T1000 (cell line): Measurements from ENCODE around the gene SIRT3.
"Not testable (repeated sequence)": the region's sequence is repeated elsewhere in the genome, so short reads cannot be mapped to it uniquely, and the experiment has no call there.

Experiments
- DNase-seq: peaks from one replicate; lab custom pipeline; 2025; ENCODE audit warnings: mixed read lengths; lab: John Stamatoyannopoulos, UW

Gene SIRT3

DNA sequence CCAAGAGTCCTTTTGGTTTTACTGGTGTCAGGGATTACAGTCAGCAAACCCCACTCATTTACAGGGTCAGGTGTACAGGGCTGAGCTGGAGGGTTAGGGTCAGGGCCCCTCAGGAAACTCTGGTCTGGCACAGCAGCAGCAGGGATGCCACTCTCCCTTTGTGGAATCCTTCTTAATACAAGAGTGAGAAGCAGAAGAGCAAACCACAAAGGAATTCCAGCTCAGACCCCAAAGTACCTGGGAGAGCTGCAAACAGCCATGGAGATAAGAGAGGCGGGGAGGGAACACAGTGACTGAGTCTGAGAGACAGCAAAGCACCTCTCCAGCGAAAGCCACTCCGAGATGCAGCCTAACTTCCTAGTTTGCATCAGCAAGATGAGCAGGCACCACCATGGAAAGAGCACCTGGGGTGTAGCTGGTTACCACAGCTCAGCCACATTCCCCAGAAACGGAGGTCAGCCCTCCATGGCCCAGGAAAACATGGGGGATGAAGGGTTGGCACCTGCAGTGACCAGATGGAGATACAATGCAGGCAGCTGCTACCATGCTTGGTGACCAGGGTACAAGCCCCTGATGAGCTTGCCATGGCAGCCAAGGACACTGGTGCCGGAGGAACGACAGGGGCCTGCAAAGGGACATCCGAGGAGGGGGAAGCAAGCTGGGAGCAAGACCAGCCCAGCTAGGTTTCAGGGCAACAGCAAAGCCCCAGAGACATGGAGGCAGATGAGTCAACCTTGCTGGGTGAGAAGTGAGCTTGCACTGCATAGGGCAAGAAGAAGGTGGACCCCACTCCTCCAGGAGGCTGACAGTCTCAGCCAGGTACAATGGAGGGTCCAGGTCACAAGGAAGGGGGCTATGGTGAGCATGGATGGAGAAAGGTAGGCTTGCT lies 32.8 kb downstream of the SIRT3 start:
- DNase-seq, result no peak

- DNase-seq, result no peak
These were observed 33.7 kb downstream of the SIRT3 start for GRCh38 chr11:202490-202889.

DNA sequence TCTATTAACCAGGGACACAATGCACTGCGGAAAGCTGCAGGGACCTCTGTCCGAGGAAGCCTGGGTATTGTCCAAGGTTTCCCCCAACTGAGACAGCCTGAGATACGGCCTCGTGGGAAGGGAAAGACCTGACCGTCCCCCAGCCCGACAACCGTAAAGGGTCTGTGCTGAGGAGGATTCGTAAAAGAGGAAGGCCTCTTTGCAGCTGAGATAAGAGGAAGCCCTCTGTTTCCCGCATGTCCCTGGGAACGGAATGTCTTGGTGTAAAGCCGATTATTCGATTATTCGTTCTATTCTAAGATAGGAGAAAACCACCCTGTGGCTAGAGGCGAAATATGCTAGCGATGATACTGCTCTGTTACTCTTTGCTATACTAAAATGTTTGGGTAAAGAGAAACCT lies 34.2 kb downstream of the SIRT3 start:
- no peak for DNase-seq

DNA sequence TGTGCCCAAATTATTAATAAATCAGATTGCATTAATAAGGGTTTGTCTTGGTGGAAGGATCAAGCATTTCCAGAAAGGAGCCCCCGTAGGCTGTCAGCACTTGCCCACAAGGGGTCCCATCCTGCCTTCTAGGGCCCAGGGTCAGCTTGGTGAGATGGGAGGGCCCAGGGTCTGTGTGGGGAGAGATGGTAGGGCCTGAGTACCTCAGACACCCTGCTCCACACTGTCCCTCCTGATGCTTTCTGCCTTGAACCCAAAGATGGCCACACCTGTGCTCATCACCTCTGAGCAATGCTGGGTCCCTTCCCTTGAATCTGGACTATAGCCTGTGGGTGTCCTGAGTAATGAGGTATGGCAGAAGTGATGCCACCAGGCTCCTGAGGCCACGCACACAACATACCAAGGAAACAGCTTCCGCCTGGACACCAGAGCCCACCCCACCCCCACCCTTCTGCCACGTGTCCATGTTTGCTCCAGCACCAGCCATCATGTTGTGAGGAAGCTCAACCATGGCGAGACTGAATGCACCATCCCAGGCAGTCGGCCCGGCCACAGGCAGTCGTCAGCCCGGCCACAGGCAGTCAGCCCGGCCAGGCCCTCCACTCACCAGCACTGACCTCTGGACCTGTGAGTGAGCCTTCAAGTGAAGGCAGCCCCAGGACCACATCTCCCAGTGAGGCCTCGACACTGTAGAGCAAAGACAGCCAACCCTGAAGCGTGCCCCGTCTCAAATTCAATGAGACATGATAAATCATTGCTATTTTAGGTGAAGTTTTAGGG lies 35.7 kb downstream of the SIRT3 start:
- no peak for DNase-seq

GRCh38 chr11:199782-200181 lies 36.4 kb downstream of the SIRT3 start:
- DNase-seq, result no peak

DNA sequence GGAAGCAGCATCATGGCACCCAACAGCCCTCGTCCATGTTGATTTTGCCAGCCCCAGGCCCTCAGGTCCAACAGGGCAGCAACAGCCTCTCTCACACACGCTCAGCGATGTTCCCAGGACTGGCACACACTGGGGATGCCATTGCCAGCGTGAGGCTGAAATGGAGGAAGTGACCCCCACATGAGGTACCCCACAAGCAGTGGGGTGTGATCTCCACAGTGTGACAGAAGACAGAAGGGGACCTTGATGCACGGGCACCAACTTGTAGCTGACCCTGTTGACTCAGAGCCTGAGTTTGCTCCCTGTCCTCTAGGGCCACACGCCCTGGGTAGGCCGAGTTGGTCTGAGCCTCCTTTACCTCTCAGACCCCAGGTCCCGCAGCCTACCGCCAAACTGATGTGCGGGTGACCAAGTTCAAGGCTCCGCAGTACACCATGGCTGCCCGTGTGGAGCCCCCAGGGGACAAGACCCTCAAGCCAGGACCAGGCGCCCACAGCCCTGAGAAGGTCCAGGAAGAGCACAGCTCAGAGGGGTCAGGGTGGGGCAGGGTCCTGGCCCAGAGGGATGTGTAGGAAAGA lies 37.0 kb downstream of the SIRT3 start:
- DNase-seq, result no peak

DNA sequence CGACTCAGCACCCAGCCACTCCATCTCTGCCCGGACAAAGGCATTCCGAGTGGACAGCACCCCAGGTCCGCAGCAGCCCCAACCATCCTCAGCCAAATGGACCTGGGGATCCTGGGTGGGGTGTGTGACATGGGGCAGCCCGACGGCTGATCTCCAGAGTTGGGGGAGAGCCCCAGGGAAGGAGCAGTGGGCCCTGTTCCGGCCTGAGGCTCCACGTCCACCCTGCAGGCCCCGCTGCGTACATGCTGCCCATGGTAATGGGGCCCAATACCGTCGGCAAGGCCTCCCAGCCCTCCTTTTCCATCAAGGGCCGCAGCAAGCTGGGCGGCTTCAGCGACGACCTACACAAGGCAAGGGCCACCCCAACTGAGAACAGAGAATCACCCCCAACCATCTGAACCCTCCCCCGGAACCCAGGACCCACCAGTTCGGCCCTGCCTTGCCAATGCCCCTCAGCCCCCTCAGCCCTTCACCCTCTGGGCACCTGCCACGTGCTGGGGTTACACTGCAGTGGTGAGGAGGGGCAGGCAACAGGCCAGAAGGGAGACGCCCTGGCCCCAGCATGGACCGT lies 37.8 kb downstream of the SIRT3 start:
- DNase-seq, result no peak

- DNase-seq, result no peak
These were observed 38.4 kb downstream of the SIRT3 start for GRCh38 chr11:197741-198235.

DNA sequence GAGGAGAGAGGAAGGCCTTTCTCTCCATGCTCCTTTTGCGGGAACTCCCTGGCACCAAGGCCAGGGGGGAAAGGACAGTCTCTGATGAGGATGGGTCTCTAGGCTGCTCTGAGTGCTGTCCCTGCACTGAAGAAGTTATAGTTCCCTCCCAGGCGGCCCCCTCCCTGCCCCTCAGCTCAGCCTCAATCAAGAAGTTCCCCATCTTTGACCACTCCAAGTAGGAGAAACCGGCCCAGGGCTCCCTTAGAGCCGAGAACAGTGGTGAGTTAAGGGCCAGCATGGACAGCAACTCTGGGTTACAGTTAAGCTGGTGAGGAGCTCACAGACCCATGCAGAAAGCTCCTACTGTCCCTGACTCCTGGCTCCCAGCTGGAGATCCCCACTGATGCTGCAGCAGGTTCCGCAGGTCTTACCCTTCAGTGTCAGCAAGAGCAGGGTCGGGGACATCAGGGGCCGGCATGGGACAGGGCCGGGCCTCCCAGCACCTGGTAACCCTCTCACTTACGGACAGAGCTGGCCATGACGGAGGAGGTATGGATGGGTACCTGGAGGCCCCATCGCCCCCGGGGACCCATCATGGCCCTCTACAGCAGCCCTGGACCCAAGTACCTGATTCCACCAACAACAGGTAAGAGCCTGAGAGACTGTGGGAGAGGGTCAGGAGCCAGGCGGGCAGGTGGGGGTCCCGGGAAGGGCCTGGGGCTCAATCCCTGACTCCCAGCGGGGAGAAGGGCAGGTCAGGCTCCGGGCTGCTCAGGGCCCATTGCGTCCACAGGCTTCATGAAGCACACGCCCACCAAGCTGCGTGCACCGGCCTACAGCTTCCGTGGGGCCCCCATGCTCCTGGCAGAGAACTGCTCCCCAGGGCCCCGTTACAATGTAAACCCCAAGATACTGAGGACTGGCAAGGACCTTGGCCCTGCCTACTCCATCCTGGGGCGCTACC lies 39.1 kb downstream of the SIRT3 start:
- DNase-seq, result no peak

DNA sequence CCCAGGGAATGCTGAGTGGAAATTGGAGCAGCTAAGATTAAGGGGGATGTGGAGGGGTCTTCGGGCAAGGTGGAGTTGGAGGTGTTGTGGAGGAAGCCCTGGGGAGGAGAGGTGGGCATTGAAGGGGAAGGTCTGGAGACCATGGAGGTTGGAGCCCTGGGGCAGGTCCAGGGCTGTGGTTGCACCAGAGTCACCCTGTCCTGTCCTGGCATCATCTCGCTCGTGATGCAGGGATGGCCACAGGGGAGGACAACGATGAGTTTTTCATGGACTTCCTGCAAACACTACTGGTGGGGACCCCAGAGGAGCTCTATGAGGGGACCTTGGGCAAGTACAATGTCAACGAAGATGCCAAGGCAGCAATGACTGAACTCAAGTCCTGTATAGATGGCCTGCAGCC lies 42.7 kb downstream of the SIRT3 start:
- not testable (repeated sequence) for DNase-seq

DNA sequence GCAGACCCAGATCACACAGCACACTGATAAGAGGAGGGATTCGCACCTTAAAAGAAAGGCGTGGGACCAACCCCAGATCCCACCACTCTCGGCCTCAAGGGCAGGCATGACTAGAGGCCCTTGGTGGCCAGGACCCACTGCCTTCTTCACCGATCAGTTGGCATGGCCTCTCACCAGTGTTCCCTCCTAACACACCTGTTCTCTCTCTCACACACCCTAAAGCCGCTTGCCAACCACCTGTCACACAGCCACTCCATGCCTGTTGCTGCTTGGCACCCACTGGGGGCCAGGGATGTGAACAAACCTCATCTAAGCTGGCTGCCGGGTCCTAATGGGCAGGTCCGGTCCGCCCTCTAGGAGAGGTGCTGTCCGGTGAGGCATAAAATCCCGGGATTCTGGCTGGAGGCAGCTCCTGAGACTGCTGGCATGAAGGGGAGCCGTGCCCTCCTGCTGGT lies 43.4 kb downstream of the SIRT3 start, which contains the start of gene SCGB1C1:
Gene SCGB1C1, plus strand, starts transcription at position 405 of the 455 bp plus-strand sequence. Its CDS starts 22 bp downstream, at position 427.
- not testable (repeated sequence) for DNase-seq

- not testable (repeated sequence) for DNase-seq
These were observed 44.4 kb downstream of the SIRT3 start for GRCh38 chr11:191490-192478.

DNA sequence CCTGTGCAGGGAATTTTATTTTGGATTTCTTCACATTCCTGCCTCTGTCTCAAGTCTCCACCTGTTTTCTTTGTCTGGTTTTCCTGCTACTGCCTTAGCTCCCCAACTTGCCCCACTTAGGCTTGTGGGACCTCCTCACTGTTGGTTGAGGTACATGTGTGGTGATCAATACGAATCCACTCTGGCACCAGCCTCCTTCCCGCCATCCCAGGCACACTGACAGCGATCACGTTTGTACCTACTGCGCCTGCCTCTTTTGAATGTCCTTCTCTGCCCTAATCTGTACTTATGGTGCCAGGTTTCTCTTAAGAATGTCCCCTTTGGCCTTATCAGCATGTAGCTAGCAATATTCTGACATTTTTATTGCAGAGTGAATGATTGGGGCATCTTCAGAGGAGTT lies 45.6 kb downstream of the SIRT3 start:
- DNase-seq, result not testable (repeated sequence)

- DNase-seq, result not testable (repeated sequence)
These were observed 46.3 kb downstream of the SIRT3 start for GRCh38 chr11:189843-190311.

DNA sequence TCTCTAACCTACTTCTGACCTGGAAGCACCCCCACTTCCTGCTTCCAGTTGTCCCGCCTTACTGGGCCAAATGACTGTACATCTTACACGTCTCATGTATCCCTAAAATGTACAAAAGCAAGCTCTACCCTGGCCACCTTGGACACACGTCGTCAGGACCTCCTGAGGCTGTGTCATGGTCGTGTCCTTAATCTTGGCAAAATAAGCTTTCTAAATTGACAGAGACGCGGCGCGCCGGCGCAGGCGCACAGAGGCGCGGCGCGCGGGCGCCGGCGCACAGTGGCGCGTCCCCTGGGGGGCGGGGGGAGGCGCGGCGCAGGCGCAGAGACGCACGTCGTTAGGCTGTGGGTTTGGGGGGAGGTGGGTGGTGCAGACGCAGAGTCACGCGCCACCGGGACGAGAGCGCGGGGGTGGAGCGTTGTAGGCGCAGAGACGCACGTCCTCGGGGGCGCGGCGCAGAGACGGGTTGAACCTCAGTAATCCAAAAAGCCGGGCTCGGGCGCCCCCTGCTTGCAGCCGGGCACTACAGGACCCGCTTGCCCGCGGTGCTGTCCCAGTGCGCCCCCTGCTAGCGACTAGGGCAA lies 46.9 kb downstream of the SIRT3 start:
- DNase-seq, result not testable (repeated sequence)

DNA sequence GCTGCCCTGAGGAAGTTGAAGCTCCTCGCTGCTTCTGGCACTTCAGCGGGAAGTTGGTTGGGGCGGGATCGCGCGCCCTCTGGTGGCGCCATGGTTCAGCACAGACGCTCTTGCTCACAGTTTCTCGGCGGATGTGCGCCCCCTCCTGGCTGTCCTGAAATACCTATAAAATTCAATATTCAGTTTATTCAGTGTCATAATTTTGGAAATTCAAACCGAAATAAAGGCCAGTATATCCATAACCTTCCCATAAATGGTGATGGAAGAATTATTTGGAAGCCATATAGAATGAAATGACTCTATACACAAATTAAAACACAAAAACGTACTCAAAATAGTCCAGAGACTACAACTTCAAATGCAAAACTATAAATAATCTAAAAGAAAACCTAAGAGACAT lies 55.9 kb downstream of the SIRT3 start:
- not testable (repeated sequence) for DNase-seq
